Keratinocyte (primary cell): Measurements from ENCODE around the gene OVCH1. TPM values are rescaled to one million over a fixed set of nuclear protein-coding genes. Genes with fewer than 3 reads are reported as not detected.

Experiments
- DNase-seq: peaks from one replicate; pipeline ENCODE4 v3.0.0-alpha.2; 2011; ENCODE audit warnings: low read depth, missing footprints, low spot score
- FAIRE-seq: peaks from 2 replicates; lab custom pipeline; 2011; peaks lifted over from hg19 to GRCh38; lab: Jason Lieb, UNC
- H2AFZ ChIP-seq: 2 replicates; pipeline ENCODE4 v1.6.0; 2012; ENCODE audit warnings: low read length, control low read depth, inconsistent platforms; ENCODE audit not compliant: control insufficient read depth
- H3K27ac ChIP-seq: 2 replicates; pipeline ENCODE4 v1.5.1; 2011; ENCODE audit warnings: low read length; ENCODE audit not compliant: control insufficient read depth, insufficient read depth
- H3K27me3 ChIP-seq: 3 replicates; pipeline ENCODE4 v1.6.0; 2011; ENCODE audit warnings: low read length; ENCODE audit not compliant: control insufficient read depth, insufficient read depth; ENCODE audit errors: extremely low read depth
- H3K36me3 ChIP-seq, 2 experiments: 2 replicates in 1 of 2; 3 replicates in 1 of 2; pipeline ENCODE4 v1.5.1; 2011; ENCODE audit warnings: low read length in 2 of 2, mild to moderate bottlenecking in 1 of 2; ENCODE audit not compliant: control insufficient read depth in 2 of 2, insufficient read depth in 2 of 2; ENCODE audit errors: extremely low read depth in 1 of 2
- H3K4me1 ChIP-seq: 3 replicates; pipeline ENCODE4 v1.5.1; 2011; ENCODE audit warnings: low read length; ENCODE audit not compliant: control insufficient read depth, insufficient read depth; ENCODE audit errors: extremely low read depth
- H3K4me2 ChIP-seq: 3 replicates; pipeline ENCODE4 v1.6.0; 2011; ENCODE audit warnings: low read depth, low read length; ENCODE audit not compliant: control insufficient read depth, insufficient read depth; ENCODE audit errors: extremely low read depth
- H3K4me3 ChIP-seq, 3 experiments: fragments of 200-600 bp in 1 of 3; sonication (generic) in 1 of 3; 2 replicates in 2 of 3; 3 replicates in 1 of 3; pipeline ENCODE4 v1.5.1; 2011 to 2016; ENCODE audit warnings: low read length in 3 of 3, mild to moderate bottlenecking in 3 of 3, control low read depth in 2 of 3, inconsistent platforms in 1 of 3, low read depth in 1 of 3, mixed read lengths in 1 of 3, mixed run types in 1 of 3, moderate library complexity in 1 of 3; ENCODE audit not compliant: control insufficient read depth in 2 of 3, insufficient read depth in 2 of 3; ENCODE audit errors: extremely low read depth in 1 of 3
- H3K79me2 ChIP-seq: 2 replicates; pipeline ENCODE4 v1.6.0; 2012; ENCODE audit warnings: low read length; ENCODE audit not compliant: control insufficient read depth, insufficient read depth
- H3K9ac ChIP-seq: 3 replicates; pipeline ENCODE4 v1.6.0; 2011; ENCODE audit warnings: low read length; ENCODE audit not compliant: control insufficient read depth, insufficient read depth; ENCODE audit errors: extremely low read depth
- H3K9me1 ChIP-seq: 3 replicates; pipeline ENCODE4 v1.6.0; 2011; ENCODE audit warnings: low read length; ENCODE audit not compliant: control insufficient read depth, insufficient read depth; ENCODE audit errors: extremely low read depth
- H3K9me3 ChIP-seq: 2 replicates; pipeline ENCODE4 v1.5.1; 2012; ENCODE audit warnings: low read depth, low read length; ENCODE audit not compliant: control insufficient read depth
- H4K20me1 ChIP-seq: 3 replicates; pipeline ENCODE4 v1.6.0; 2011; ENCODE audit warnings: low read length; ENCODE audit not compliant: control insufficient read depth, insufficient read depth; ENCODE audit errors: extremely low read depth
- EZH2 ChIP-seq: IDR thresholded peaks from one replicate; pipeline ENCODE4 v1.6.1; 2012; ENCODE audit warnings: inconsistent platforms, mild to moderate bottlenecking, low read length, moderate library complexity
- dilution Hi-C: fragments of 300-500 bp; cut with MboI; formaldehyde crosslinking; loops from one replicate; pipeline ENCODE4 v1.7.0; 2020; ENCODE audit warnings: low sequenced_read_pairs; ENCODE audit not compliant: extremely low pct_ligation_motif_present
- polyA plus RNA-seq, 5 experiments: library from polyadenylated mRNA; depleted of rRNA in 3 of 5; stranded (reverse) in 3 of 5; stranded (forward) in 1 of 5; unstranded in 1 of 5; fragments of >200 nt; gene quantifications; 1 replicate in 1 of 5; 2 replicates in 3 of 5; 3 replicates in 1 of 5; pipeline versions ENCODE4 v1.2.1 to v1.2.3, GENCODE V29; 2011 to 2012; ENCODE audit warnings: missing spikeins in 2 of 5, low read depth in 1 of 5, low replicate concordance in 1 of 5
- TF ChIP-seq, protein P1 (sequence below), 3 experiments: IDR thresholded peaks in 1 of 3; conservative IDR thresholded peaks in 1 of 3; optimal IDR thresholded peaks in 1 of 3; 2 replicates in 2 of 3; 3 replicates in 1 of 3; pipeline versions ENCODE3 to v1.5.1; 2011; ENCODE audit warnings: low read length in 3 of 3, mild to moderate bottlenecking in 3 of 3, moderate library complexity in 2 of 3, control low read depth in 1 of 3, inconsistent platforms in 1 of 3; ENCODE audit not compliant: insufficient read depth in 2 of 3; ENCODE audit errors: extremely low read depth in 1 of 3

The OVCH1 gene
- polyA plus RNA-seq, 1 donor (not counting 4 experiments of a cell fraction or from before 2014, with no cell fraction given) = 0.04 TPM

DNA sequence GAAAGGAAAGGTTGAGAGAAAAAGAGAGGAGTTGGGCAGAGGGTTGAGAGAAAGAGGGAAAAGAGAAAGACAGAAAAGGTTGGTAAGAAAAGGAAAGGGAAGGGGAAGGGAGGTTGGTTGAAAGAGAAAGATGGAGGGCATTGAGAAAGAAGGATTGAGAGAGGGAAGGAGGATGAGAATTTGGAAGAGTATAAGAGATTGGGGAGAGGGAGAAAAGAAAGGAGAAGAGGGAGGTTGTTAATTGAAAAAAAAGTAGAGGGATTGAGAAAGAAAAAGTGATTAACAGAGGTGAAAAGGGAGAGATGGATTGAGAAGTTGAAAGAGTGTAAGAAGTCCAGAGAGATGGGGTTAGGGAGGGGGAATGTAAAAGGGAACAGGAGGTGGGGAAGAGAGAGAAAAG is 95.0 kb downstream of the OVCH1 start:
- Histone ChIP-seq H2AFZ (no peak overlapping the region), H3K9me1 (no peaks in the 10 kb centered on the region), H3K4me3 (no peak overlapping the region), H3K79me2 (no peaks in the 10 kb centered on the region), H3K9me3 (no peaks in the 10 kb centered on the region), H3K36me3 (no peaks in the 10 kb centered on the region), H3K9ac (no peak overlapping the region), H3K4me2 (no peak overlapping the region), H3K27me3 (no peaks in the 10 kb centered on the region), H4K20me1 (no peaks in the 10 kb centered on the region), H3K4me1 (no peaks in the 10 kb centered on the region), H3K27ac (no peak overlapping the region)
- dilution Hi-C loops = no loop called here
- FAIRE-seq (no peak), DNase-seq (no peak)
- TF ChIP-seq, protein P1, sequence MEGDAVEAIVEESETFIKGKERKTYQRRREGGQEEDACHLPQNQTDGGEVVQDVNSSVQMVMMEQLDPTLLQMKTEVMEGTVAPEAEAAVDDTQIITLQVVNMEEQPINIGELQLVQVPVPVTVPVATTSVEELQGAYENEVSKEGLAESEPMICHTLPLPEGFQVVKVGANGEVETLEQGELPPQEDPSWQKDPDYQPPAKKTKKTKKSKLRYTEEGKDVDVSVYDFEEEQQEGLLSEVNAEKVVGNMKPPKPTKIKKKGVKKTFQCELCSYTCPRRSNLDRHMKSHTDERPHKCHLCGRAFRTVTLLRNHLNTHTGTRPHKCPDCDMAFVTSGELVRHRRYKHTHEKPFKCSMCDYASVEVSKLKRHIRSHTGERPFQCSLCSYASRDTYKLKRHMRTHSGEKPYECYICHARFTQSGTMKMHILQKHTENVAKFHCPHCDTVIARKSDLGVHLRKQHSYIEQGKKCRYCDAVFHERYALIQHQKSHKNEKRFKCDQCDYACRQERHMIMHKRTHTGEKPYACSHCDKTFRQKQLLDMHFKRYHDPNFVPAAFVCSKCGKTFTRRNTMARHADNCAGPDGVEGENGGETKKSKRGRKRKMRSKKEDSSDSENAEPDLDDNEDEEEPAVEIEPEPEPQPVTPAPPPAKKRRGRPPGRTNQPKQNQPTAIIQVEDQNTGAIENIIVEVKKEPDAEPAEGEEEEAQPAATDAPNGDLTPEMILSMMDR (optimal IDR thresholded peaks at IDR 0.05 in 1 of 3, IDR thresholded peaks at IDR 0.05 in 1 of 3, conservative IDR thresholded peaks at IDR 0.05 in 1 of 3; ENCODE audit: extremely low read depth in 1 of 3, insufficient read depth in 2 of 3, low read length in 3 of 3) = no peak
- no peak for TF ChIP-seq EZH2

DNA sequence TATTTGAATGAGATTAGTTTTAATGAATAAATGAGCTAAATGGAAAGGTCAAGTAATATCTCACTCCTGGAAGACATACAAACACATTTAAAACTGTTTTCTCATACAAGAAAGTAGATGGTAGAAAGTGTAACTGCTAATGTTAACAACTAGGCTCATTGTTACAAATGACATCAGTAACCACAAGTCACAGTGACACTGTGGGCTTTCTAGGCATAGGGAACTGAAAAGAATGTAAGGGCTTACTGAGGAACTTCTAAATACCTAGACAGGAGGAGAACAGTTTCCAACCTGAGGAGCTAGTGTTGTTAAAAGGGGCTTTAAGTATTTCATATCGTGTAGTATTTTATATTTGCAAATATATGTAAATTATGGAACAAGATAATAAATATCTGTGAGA is 99.0 kb downstream of the OVCH1 start:
- H3K79me2 ChIP-seq = no peaks in the 10 kb centered on the region
- H3K4me1 ChIP-seq = no peaks in the 10 kb centered on the region
- H3K9me3 ChIP-seq = no peaks in the 10 kb centered on the region
- H3K4me3 ChIP-seq = no peak overlapping the region
- dilution Hi-C loops = no loop called here
- no peak overlapping the region for H3K4me2 ChIP-seq
- H4K20me1 ChIP-seq = no peaks in the 10 kb centered on the region
- no peaks in the 10 kb centered on the region for H3K27me3 ChIP-seq
- DNase-seq = no peak
- H3K9me1 ChIP-seq = no peaks in the 10 kb centered on the region
- FAIRE-seq = no peak
- TF ChIP-seq EZH2 = no peak
- TF ChIP-seq, protein P1 (optimal IDR thresholded peaks at IDR 0.05 in 1 of 3, IDR thresholded peaks at IDR 0.05 in 1 of 3, conservative IDR thresholded peaks at IDR 0.05 in 1 of 3; ENCODE audit: extremely low read depth in 1 of 3, insufficient read depth in 2 of 3, low read length in 3 of 3) = no peak
- no peaks in the 10 kb centered on the region for H3K36me3 ChIP-seq
- no peak overlapping the region for H2AFZ ChIP-seq
- H3K27ac ChIP-seq = no peak overlapping the region
- no peak overlapping the region for H3K9ac ChIP-seq
